Fibroblast of mammary gland (primary cell): ENCODE measurements around the gene SPRR1B.
"Not testable (repeated sequence)": the region's sequence is repeated elsewhere in the genome, so short reads cannot be mapped to it uniquely, and the experiment has no call there.

Experiments used
- DNase-seq: peaks from one replicate; pipeline ENCODE4 v3.0.0-alpha.2; 2010; ENCODE audit warnings: low read depth
- H3K4me3 ChIP-seq: 2 replicates; pipeline ENCODE4 v1.5.1; 2011; ENCODE audit warnings: low read depth, mild to moderate bottlenecking, low read length, moderate library complexity; ENCODE audit not compliant: control insufficient read depth
- TF ChIP-seq, protein P1 (sequence below): conservative IDR thresholded peaks from 2 replicates; pipeline ENCODE4 v1.5.1; 2011; ENCODE audit warnings: low read depth, low read length, inconsistent platforms; ENCODE audit not compliant: control insufficient read depth, insufficient read depth

The SPRR1B gene

DNA sequence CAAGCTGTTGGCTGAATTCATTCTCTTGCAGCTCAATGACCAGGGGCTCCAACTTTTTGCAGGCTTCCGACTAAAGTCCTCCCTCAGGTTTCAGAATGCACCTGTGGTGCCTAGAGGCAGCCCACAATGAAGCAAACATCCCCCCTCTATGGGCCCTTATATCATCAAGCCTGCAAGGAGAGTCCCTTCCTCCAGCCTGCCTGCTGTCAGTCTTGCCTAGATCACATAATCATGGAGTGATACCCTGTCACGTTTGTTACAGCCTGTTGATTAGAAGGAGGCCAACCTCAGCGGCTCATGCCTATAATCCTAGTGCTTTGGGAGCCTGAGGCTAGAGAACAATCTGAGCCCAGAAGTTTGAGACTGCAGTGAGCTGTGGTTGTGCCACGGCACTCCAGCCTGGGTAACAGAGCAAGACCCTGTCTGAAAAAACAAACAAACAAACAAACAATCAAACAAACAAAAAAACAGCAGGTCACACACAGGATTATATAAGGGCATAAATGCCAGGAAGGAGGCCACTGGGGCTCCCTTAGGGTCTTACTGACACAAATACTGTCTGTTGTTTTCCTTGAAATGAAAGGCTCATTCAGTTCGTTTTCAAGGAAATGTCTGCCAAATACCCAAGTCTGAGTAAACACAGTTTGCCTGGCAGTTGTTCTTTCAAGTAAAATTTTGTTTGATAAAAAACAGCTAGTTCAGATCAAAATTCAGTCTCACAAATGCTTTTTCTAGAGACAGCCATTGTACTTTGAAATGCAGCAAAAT, 34.2 kb upstream of the SPRR1B start:
- TF ChIP-seq, protein P1, sequence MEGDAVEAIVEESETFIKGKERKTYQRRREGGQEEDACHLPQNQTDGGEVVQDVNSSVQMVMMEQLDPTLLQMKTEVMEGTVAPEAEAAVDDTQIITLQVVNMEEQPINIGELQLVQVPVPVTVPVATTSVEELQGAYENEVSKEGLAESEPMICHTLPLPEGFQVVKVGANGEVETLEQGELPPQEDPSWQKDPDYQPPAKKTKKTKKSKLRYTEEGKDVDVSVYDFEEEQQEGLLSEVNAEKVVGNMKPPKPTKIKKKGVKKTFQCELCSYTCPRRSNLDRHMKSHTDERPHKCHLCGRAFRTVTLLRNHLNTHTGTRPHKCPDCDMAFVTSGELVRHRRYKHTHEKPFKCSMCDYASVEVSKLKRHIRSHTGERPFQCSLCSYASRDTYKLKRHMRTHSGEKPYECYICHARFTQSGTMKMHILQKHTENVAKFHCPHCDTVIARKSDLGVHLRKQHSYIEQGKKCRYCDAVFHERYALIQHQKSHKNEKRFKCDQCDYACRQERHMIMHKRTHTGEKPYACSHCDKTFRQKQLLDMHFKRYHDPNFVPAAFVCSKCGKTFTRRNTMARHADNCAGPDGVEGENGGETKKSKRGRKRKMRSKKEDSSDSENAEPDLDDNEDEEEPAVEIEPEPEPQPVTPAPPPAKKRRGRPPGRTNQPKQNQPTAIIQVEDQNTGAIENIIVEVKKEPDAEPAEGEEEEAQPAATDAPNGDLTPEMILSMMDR: no peak
- DNase-seq: no peak
- no peak overlapping the region for H3K4me3 ChIP-seq

- TF ChIP-seq, protein P1: no peak
- H3K4me3 ChIP-seq: no peak overlapping the region
- DNase-seq: no peak
Measured at GRCh38 chr1:152997901-152998300, 33.1 kb upstream of the SPRR1B start.

DNA sequence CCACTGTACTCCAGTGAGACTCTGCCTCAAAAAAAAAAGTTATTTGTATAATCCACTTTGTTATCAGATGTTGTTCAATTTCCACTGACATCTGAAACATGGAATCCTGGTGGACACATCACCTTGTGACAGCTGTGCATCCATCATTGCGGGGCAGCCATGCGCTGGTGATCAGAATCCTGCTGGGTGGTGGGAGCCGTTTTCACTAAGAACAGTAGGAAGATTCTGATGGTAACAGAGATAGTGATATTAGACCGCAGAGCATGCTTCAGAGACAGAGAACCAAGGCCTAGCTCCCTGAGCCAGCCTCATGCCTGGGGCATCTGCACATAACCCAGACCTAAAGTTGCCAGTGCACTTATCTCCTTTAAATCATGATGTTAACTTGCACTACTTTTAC, 32.5 kb upstream of the SPRR1B start:
- TF ChIP-seq, protein P1: no peak
- DNase-seq: no peak
- H3K4me3 ChIP-seq: no peak overlapping the region

GRCh38 chr1:152999818-153000217, 31.2 kb upstream of the SPRR1B start:
- TF ChIP-seq, protein P1: no peak
- no peak overlapping the region for H3K4me3 ChIP-seq
- no peak for DNase-seq

DNA sequence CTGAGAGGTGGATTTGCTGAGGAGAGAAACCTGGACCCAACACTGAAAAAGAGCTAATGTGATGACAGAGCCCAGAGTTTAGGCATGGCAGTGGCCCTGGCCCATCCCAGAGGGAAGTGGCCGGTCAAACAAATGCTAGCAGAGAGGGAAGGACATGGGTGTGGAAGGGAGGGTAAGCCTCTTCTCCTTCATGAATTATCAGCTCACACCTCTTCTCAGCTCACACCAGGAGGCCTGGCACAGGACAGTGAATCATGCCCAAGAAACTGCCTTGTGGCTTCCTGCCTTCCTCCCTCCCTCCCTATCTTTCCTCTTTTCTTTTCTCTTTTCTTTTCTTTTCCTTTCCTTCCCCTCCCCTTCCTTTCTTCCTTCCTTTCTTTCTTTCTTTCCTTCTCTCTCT, 30.7 kb upstream of the SPRR1B start:
- TF ChIP-seq, protein P1: no peak
- DNase-seq: no peak
- no peak overlapping the region for H3K4me3 ChIP-seq

- DNase-seq: no peak
- TF ChIP-seq, protein P1: no peak
- H3K4me3 ChIP-seq: no peak within 1 kb of the TSS
Measured at GRCh38 chr1:153001382-153001781, 29.6 kb upstream of the SPRR1B start, which contains the start of gene SPRR3. Gene SPRR3 (plus strand): TSS chr1:153001749. CDS start chr1:153003021, 1,272 bp downstream.

DNA sequence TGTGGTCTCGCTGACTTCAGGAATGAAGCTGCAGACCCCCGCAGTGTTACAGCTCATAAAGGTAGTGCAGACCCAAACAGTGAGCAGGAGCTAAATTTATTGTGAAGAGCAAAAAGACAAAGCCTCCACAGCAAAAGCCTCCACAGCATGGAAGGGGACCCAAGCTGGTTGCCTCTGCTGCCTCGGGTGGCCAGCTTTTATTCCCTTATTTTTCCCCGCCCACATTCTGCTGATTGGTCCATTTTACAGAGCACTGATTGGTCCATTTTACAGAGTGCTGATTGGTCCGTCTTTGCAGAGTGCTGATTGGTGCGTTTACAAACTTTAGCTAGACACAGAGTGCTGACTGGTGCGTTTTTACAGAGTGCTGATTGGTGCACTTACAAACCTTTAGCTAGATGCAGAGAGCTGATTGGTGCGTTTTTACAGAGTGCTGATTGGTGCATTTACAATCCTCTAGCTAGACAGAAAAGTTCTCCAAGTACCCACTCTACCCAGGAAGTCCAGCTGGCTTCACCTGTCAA, 19.7 kb upstream of the SPRR1B start:
- DNase-seq, H3K4me3 ChIP-seq: not testable (repeated sequence)

GRCh38 chr1:153021829-153022228, 9.2 kb upstream of the SPRR1B start:
- not testable (repeated sequence) for H3K4me3 ChIP-seq, DNase-seq

GRCh38 chr1:153022340-153022739, 8.7 kb upstream of the SPRR1B start:
- H3K4me3 ChIP-seq, DNase-seq: not testable (repeated sequence)
